NT2/D1 (cell line): ENCODE data around the gene MEGF6.

Experiments
- SUZ12 ChIP-seq: IDR thresholded peaks from 2 replicates; pipeline ENCODE4 v1.6.1; 2011; ENCODE audit not compliant: insufficient read length, insufficient read depth; ENCODE audit errors: extremely low read depth
- YY1 ChIP-seq: IDR thresholded peaks from 2 replicates; pipeline ENCODE4 v1.6.1; 2011; ENCODE audit not compliant: insufficient read length, insufficient read depth
- ZNF274 ChIP-seq: IDR thresholded peaks from 2 replicates; pipeline ENCODE4 v1.6.1; 2011; ENCODE audit warnings: mild to moderate bottlenecking, low read depth, low read length

DNA sequence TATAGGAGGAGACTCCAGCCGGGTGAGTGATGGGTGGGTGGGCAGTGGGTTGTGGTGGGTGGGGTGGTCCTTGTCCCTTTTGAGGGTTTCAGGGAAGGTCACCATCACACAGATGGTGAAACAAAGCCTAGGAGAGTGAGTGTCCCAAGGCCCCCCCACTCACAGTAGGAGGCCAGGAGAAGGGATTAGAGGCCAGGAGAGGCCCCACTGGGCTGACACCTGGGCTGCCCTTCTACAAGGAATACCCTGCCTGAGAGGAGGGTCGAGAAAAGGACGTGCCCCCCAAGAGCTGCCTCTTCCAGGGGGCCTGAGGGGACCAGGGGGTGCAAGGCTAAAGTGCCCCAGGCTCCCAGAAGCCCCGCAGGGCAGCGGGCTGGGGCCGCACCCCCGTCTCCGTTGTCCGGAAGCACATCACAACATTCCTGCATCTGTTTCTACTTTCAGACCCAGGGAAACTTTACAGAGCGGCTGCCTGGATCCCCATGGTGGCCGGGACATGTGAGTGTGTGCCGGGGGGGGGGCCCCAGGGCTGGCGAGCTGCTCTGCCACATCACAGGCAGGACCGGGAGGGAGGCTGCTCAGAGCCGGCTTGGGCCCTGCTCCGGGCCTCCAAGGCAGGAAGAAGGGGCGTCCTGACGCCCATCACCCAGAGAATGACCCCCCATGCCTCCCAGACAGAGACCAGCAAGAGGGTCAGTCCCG, 88.6 kb downstream of the MEGF6 start:
- TF ChIP-seq SUZ12 (no peak), YY1 (no peak), ZNF274 (no peak)
